Ectodermal cell (in vitro differentiated cells): Measurements from ENCODE around the gene GAK.

Experiments
- H3K27ac ChIP-seq: 2 replicates; pipeline ENCODE4 v1.7.0; 2013; ENCODE audit warnings: mild to moderate bottlenecking, low read depth, low read length; ENCODE audit not compliant: insufficient read depth, poor library complexity, severe bottlenecking
- H3K27me3 ChIP-seq: 2 replicates; pipeline ENCODE4 v1.7.0; 2013; ENCODE audit warnings: mild to moderate bottlenecking, low read length; ENCODE audit not compliant: insufficient read depth, control insufficient read depth, poor library complexity, severe bottlenecking
- H3K36me3 ChIP-seq: one replicate; pipeline ENCODE4 v1.7.0; 2013; ENCODE audit warnings: low read length; ENCODE audit not compliant: control insufficient read depth, insufficient read depth
- H3K4me1 ChIP-seq: one replicate; pipeline ENCODE4 v1.7.0; 2013; ENCODE audit warnings: low read length; ENCODE audit not compliant: control insufficient read depth, insufficient read depth
- H3K4me3 ChIP-seq: 2 replicates; pipeline ENCODE4 v1.7.0; 2013; ENCODE audit warnings: low read depth, low read length, control low read depth; ENCODE audit not compliant: insufficient read depth
- H3K9me3 ChIP-seq: 2 replicates; pipeline ENCODE4 v1.7.0; 2013; ENCODE audit warnings: mild to moderate bottlenecking, low read length, moderate library complexity; ENCODE audit not compliant: control insufficient read depth
- WGBS, 2 experiments: methylation state at CpG; one replicate each; pipeline ENCODE4 v1.1.7; 2013; ENCODE audit warnings: missing lambda C conversion rate in 2 of 2; 5-methylcytosine and 5-hydroxymethylcytosine counted together

Gene GAK

DNA sequence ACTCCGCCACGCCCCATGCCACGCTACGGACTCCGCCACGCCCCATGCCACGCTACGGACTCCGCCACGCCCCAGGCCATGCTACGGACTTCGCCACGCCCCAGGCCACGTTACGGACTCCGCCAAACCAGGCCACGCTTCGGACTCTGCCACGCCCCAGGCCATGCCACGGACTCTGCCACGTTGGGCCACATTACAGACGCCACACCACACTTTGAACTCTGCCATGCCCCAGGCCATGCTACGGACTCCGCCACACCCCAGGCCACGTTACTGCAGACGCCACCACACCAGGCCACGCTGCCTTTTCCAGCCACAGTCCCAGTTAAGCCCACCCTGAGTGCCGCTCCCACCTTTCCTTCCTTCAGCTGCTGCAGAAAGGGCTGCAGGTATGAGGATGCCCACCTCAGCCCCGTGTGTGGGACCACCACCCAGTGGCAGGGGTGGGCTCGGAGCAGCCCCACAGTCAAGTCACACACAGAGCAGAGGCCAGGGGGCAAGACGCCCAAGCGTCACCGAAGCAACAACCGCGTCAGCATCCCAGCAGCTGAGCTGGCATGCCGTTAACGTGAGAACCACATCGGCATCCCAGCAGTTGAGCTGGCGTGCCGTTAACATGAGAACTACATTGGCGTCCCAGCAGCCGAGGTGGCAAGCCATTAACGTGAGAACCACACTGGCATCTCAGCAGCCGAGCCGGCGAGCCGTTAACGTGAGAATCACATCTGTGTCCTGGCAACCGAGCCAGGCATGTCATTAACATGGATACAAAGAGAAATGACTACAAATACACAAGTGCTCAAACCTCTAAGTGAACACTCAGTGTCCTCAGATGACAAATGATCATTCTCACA, 26.4 kb downstream of the GAK start:
- no peaks in the 10 kb centered on the region for H3K9me3 ChIP-seq
- H3K36me3 ChIP-seq: no peaks in the 10 kb centered on the region
- no peak overlapping the region for H3K27ac ChIP-seq
- no peaks in the 10 kb centered on the region for H3K27me3 ChIP-seq
- H3K4me1 ChIP-seq: no peaks in the 10 kb centered on the region
- WGBS, 2 experiments: 96% methylated on average over 49 of the region's 49 CpGs
- no peak overlapping the region for H3K4me3 ChIP-seq

DNA sequence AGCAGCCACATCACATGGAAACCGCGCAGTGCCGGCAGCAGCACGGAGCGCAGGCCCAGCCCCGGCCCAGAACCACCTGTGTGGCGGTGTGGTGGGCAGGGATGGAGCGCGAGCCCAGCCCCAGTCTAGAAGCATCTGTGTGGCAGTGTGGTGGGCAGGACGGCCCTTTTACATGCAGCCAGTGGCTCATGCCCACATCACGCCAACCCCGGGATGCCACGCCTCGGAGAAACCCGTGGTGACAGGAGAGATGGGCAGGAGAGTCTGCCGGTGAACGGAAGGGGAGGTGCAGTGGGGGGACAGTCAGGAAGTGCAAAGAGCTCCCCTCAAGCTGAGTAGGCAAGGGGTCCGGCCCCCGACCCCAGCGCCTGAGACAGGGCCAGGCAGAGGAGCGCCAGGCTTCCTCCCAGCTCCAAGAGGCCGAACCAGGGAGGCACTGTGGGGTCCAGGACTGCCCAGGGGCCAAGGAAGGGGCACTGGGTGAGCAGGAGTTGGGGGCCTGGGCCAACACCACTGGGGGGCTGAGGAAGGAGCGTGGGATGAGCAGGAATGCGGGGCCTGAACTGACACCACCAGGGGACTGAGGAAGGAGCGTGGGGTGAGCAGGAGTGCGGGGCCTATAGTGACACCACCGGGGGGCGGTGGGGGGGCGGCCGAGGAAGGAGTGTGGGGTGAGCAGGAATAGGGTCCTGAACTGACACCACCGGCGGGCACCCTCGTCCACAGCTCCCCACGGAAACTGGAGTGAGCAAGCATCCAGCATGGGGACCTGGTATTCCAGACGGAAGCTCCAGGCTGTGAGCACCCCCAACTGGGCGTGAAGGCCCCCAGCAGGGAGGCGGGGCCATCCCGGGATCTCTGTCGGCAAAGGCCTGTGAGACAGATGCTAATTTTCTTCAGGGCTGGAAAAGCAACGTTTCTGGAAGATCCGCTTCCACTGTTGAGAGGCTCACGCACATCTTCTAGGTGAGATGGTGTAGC, 28.8 kb downstream of the GAK start:
- Histone ChIP-seq H3K4me1 (no peaks in the 10 kb centered on the region), H3K36me3 (no peaks in the 10 kb centered on the region), H3K4me3 (no peak overlapping the region), H3K9me3 (no peaks in the 10 kb centered on the region), H3K27ac (no peak overlapping the region), H3K27me3 (no peaks in the 10 kb centered on the region)
- 93% methylated on average over 42 of the region's 42 CpGs for WGBS, 2 experiments

DNA sequence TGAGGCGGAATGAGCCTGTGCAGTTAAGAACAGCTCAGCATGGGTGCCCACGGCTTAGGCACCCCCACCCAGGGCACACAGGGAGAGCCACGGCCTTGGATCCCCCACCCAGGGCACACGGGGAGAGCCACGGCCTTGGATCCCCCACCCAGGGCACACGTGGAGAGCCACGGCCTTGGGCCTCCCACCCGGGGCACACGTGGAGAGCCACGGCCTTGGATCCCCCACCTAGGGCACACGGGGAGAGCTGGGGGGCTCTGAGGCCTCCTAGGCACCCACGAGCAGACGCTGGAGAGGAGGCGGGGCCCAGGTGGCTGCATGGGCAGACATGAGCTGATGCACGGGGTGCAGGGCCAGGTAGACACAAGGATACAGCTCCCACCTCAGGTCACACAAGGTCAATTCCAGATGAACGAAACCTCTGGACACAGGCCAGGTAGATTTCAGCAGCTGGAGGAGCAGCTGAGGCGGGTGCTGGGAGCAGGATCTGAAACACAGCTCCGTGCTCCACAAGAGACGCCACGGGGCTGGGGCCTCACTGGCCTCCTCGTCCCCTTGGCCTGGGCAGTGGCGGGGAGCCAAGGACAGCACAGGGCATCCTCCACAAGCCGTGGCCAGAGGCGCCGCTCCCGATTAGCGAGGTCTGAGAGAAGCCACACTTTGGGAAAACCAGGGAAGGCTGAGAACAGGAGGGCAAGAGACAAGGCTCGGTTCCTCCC, 30.8 kb downstream of the GAK start:
- Histone ChIP-seq H3K9me3 (no peaks in the 10 kb centered on the region), H3K27me3 (no peaks in the 10 kb centered on the region), H3K4me3 (no peak overlapping the region), H3K36me3 (no peaks in the 10 kb centered on the region), H3K27ac (no peak overlapping the region), H3K4me1 (no peaks in the 10 kb centered on the region)
- WGBS, 2 experiments: 94 to 96% methylated on average over 28 of the region's 28 CpGs

DNA sequence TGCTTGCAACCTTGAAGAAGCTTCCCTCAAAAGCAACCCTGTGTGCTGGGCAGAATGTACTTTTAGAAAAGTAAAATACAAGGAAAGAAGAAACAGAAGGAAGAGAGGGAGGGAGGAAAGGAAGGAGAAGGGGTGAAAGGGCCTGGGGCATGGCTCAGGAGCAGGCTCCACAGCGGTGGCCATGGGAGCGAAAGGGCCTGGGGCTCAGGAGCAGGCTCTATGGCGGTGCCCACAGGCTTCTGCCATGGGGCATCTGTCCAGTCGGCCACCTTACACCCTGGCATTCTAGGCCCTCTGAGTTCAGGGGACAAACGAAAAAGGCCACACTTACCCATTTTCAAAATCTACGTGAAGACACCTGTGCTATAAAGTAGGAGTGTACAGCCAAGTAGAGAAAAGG, 31.4 kb downstream of the GAK start:
- Histone ChIP-seq H3K4me1 (no peaks in the 10 kb centered on the region), H3K9me3 (no peaks in the 10 kb centered on the region), H3K27me3 (no peaks in the 10 kb centered on the region), H3K27ac (no peak overlapping the region), H3K36me3 (no peaks in the 10 kb centered on the region), H3K4me3 (no peak overlapping the region)
- 94 to 96% methylated on average over 6 of the region's 6 CpGs for WGBS, 2 experiments

DNA sequence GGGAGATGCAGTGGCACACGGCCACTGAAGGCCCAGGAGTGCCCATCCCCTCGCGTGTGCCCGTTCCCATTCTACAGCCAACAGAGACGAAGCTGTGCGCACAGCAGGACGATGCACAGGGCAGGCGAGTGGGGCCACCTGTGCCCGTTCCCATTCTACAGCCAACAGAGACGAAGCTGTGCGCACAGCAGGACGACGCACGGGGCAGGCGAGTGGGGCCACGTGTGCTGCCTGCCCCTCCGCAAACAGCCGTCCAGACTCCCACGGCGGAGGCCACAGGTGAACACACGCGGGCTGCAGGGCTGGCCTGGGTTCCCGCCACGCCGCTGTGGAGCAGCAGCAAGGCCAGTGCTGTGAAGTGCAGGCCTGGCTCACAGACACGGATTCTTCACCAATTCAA, 32.0 kb downstream of the GAK start:
- 94 to 95% methylated on average over 26 of the region's 26 CpGs for WGBS, 2 experiments
- no peaks in the 10 kb centered on the region for H3K4me1 ChIP-seq
- H3K27me3 ChIP-seq: no peaks in the 10 kb centered on the region
- H3K36me3 ChIP-seq: no peaks in the 10 kb centered on the region
- H3K4me3 ChIP-seq: no peak overlapping the region
- H3K27ac ChIP-seq: no peak overlapping the region
- H3K9me3 ChIP-seq: no peaks in the 10 kb centered on the region

DNA sequence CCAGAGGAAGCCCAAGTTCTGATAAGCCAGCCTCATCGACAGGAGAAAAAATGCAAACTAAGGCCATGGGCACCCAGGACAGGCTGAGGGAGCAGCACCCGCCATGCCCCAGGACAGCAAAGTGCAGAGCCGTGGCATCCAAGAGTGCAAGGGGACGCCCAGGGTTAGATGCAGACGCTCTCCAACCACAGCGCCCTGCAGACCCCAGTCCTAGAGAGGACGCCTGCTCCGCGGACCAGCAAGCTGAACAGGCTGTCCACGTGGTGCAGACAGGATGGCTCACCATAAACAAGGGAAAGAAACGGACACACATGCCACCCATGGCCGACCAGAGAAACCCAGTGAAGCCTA, 32.6 kb downstream of the GAK start:
- no peaks in the 10 kb centered on the region for H3K9me3 ChIP-seq
- H3K36me3 ChIP-seq: no peaks in the 10 kb centered on the region
- WGBS, 2 experiments: 95 to 96% methylated on average over 12 of the region's 12 CpGs
- no peak overlapping the region for H3K4me3 ChIP-seq
- H3K27ac ChIP-seq: no peak overlapping the region
- H3K27me3 ChIP-seq: no peaks in the 10 kb centered on the region
- no peaks in the 10 kb centered on the region for H3K4me1 ChIP-seq

DNA sequence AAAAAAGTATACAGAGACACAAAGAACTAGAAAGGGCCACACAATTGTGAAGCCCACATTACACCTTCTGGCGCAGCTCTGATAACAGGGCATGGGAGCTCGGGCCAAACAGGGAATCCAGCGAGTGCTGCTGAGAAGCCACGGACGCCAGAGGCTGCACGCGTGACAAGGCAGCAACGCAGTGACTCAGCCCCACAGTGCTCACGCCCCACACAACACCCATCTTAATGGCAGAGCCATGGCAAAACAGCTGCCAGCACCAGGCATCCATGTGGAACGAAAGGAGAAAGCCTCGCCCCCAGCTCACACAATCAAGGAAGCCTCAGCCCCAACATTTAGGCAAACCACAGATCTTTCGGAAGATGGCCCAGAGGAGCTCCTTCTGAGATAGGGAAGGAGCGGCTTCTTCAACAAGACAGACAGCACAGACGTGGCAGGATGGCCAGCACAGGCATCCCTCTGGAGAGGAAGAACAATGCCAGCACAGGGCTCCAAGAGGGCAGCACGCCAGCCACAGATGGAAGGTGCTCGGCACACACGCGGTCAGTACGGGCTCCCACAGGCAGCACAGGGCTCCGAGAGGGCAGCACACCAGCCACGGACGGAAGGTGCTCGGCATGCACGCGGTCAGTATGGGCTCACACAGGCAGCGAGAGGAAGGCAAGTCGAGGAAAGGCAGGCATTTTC, 33.1 kb downstream of the GAK start:
- Histone ChIP-seq H3K4me1 (no peaks in the 10 kb centered on the region), H3K9me3 (no peaks in the 10 kb centered on the region), H3K27ac (no peak overlapping the region), H3K27me3 (no peaks in the 10 kb centered on the region), H3K4me3 (no peak overlapping the region), H3K36me3 (no peaks in the 10 kb centered on the region)
- 95% methylated on average over 27 of the region's 27 CpGs for WGBS, 2 experiments

DNA sequence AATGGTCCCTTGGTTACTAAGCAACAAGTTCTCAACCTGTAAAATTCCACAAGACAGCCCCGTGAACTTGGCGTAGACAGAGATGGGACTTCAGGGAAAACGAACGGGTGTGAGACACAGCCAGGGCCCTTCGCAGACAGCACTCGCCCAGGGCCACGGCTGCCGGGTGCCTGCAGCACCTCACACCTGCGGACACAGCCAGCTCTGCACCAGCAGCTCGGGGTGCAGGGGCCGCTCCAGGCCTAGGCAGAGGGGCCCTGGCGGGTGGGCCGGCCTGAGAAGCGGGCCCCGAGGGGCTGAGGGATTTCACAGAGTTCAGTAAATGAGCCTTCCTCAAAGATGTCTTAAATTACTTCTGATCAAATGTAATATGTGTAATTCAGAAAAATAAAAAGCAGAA, 34.0 kb downstream of the GAK start:
- H3K4me1 ChIP-seq: no peaks in the 10 kb centered on the region
- H3K36me3 ChIP-seq: peaks cover 4% of the 10 kb centered on the region
- no peaks in the 10 kb centered on the region for H3K27me3 ChIP-seq
- H3K4me3 ChIP-seq: no peak overlapping the region
- WGBS, 2 experiments: 94 to 95% methylated on average over 15 of the region's 15 CpGs
- no peaks in the 10 kb centered on the region for H3K9me3 ChIP-seq
- H3K27ac ChIP-seq: no peak overlapping the region

DNA sequence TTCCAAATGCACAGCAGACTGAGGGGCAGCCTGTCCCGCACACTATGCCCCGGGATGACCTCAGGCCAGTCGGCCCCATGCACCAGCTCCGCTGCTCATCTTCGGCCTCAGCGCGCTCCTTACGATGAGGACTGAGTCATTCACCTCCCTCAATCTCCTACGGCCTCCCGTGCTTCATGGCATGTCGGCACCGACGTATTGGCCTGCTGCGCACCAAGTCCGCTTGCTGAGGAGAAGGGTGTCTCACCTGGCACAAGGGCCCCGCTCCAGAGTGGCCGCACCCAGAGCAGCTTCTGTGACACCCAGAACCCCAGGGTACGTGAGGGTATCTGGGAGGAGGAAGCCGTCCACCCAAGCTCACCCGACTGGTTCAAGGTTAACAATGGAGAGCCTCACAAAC, 35.5 kb downstream of the GAK start:
- 95% methylated on average over 20 of the region's 20 CpGs for WGBS, 2 experiments
- no peak overlapping the region for H3K27ac ChIP-seq
- peaks cover 4% of the 10 kb centered on the region for H3K36me3 ChIP-seq
- no peaks in the 10 kb centered on the region for H3K4me1 ChIP-seq
- no peaks in the 10 kb centered on the region for H3K9me3 ChIP-seq
- H3K4me3 ChIP-seq: no peak overlapping the region
- H3K27me3 ChIP-seq: no peaks in the 10 kb centered on the region
